Esophagus muscularis mucosa (tissue), 4 donors: ENCODE measurements around the gene IGHMBP2.

Experiments
- EP300 ChIP-seq: sonication (generic); formaldehyde crosslinking; IDR thresholded peaks from one replicate; pipeline ENCODE4 v1.6.1; 2017; ENCODE audit warnings: antibody characterized with exemption
- POLR2A ChIP-seq: fragments of 450-650 bp; IDR thresholded peaks from one replicate; pipeline ENCODE4 v1.6.1; 2017; ENCODE audit warnings: antibody characterized with exemption, moderate library complexity, mild to moderate bottlenecking, low read depth
- POLR2AphosphoS5 ChIP-seq, 2 donors: sonication (generic); formaldehyde crosslinking; IDR thresholded peaks; one replicate each; pipeline ENCODE4 v1.6.1; 2017; ENCODE audit warnings: antibody characterized with exemption in 2 of 2
- TF ChIP-seq, protein P1 (sequence below), 3 experiments: fragments of 200-600 bp in 2 of 3; fragments of 450-650 bp in 1 of 3; sonication (generic) in 2 of 3; IDR thresholded peaks; one replicate each; pipeline ENCODE4 v1.5.1; 2017 to 2019; ENCODE audit warnings: antibody characterized with exemption in 3 of 3, mild to moderate bottlenecking in 2 of 3, moderate library complexity in 1 of 3

DNA sequence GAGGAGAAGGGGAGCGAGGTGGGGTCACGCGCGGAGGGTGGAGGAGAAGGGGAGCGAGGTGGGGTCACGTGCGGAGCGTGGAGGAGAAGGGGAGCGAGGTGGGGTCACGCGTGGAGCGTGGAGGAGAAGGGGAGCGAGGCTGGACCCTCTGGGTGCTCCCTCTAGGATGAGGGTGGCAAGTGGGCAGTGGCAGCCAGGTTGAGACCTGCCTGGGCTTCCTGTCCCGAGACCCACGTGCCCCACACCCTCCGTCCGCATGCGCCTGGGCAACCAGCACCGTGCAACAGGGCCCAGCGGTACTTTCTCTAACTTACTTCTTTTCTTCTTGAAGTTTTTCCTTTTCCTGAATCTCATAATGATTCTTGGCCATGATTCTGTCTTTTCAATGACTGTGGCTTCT, 11.1 kb upstream of the IGHMBP2 start:
- TF ChIP-seq, protein P1, sequence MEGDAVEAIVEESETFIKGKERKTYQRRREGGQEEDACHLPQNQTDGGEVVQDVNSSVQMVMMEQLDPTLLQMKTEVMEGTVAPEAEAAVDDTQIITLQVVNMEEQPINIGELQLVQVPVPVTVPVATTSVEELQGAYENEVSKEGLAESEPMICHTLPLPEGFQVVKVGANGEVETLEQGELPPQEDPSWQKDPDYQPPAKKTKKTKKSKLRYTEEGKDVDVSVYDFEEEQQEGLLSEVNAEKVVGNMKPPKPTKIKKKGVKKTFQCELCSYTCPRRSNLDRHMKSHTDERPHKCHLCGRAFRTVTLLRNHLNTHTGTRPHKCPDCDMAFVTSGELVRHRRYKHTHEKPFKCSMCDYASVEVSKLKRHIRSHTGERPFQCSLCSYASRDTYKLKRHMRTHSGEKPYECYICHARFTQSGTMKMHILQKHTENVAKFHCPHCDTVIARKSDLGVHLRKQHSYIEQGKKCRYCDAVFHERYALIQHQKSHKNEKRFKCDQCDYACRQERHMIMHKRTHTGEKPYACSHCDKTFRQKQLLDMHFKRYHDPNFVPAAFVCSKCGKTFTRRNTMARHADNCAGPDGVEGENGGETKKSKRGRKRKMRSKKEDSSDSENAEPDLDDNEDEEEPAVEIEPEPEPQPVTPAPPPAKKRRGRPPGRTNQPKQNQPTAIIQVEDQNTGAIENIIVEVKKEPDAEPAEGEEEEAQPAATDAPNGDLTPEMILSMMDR (IDR thresholded peaks at IDR 0.05): no peak
- no peak for TF ChIP-seq POLR2A
- no peak for TF ChIP-seq POLR2AphosphoS5 (IDR thresholded peaks at IDR 0.05)
- TF ChIP-seq EP300: no peak
